ENCODE data around the gene NDUFS7.
A peak's percentile ranks its signal among the peaks of the same experiment; 100 is the strongest.

The NDUFS7 gene

GRCh38 chr19:1360818-1361461 is 22.8 kb upstream of the NDUFS7 start:
- no peak for DNase-seq (ENCODE audit: low spot score)
- TF ChIP-seq CTCF (IDR thresholded peaks at IDR 0.05; ENCODE audit: extremely low read depth, missing control alignments), result no peak

DNA sequence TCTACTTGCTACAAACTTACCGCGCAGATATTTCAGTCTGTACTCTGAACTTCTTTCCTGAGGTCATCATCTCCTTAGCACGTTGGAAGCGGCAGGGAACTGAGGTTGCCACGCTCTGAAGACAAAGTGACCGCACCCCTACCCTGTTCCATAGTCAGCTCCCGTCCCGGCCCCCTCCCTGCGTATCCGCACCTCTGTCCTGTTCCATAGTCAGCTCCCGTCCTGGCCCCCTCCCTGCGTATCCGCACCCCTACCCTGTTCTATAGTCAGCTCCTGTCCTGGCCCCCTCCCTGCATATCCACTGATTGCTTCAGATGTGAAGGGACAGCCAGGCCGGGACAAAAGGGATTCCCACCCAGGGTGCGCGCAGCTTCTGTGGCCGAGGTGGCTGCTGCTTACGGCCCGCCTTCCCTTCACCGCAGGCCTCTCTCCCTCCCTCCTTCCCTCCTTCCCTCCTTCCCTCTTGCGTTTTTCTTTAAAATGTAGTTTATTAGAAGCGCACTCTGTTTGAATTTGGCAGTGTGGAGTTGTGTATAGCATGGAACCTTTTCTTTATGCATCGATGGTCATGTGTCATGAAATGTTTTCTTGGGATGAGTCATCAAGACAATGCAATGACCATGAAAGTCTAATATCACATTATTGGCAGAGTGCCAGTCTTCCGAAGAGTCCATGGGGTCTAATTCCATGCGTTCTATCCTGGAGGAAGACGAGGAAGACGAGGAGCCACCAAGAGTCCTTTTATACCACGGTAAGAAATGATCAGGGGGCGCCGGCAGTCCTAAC is 21.9 kb upstream of the NDUFS7 start:
- TF ChIP-seq CTCF (IDR thresholded peaks at IDR 0.05; ENCODE audit: extremely low read depth, missing control alignments), result no peak
- no peak for DNase-seq (ENCODE audit: low spot score)

GRCh38 chr19:1362387-1363257 is 21.1 kb upstream of the NDUFS7 start:
- peak; percentile 60 for DNase-seq (ENCODE audit: low spot score)
- no peak for TF ChIP-seq CTCF (IDR thresholded peaks at IDR 0.05; ENCODE audit: extremely low read depth, missing control alignments)

GRCh38 chr19:1363599-1363998 is 20.1 kb upstream of the NDUFS7 start:
- no peak for TF ChIP-seq CTCF (IDR thresholded peaks at IDR 0.05; ENCODE audit: extremely low read depth, missing control alignments)
- peak; percentile 49 for DNase-seq (ENCODE audit: low spot score)

- DNase-seq (ENCODE audit: low spot score), result peak; percentile 75
- TF ChIP-seq CTCF (IDR thresholded peaks at IDR 0.05; ENCODE audit: extremely low read depth, missing control alignments), result peak; percentile 3
Measured at GRCh38 chr19:1364070-1364704, 19.5 kb upstream of the NDUFS7 start.

- TF ChIP-seq CTCF (IDR thresholded peaks at IDR 0.05; ENCODE audit: extremely low read depth, missing control alignments), result no peak
Measured at GRCh38 chr19:1365319-1366269, 18.1 kb upstream of the NDUFS7 start.

More at GRCh38 chr19:1365319-1366269, 18.1 kb upstream of the NDUFS7 start:
- no peak for DNase-seq (ENCODE audit: low spot score)
